GM23338 (cell line): ENCODE data around the gene ALDH1A1. TPM values are rescaled to one million over a fixed set of nuclear protein-coding genes. Genes with fewer than 3 reads are reported as not detected.

ENCODE experiments used
- CREB1 ChIP-seq: fragments of 250-450 bp; sonication (Bioruptor Pico); IDR thresholded peaks from 2 replicates; pipeline ENCODE4 v1.5.0; 2020; ENCODE audit warnings: low read depth, mild to moderate bottlenecking, moderate library complexity
- EZH2 ChIP-seq: fragments of 200-600 bp; sonication (generic); IDR thresholded peaks from one replicate; pipeline ENCODE4 v1.8.0; 2017; ENCODE audit warnings: antibody characterized with exemption, mild to moderate bottlenecking, low read depth; ENCODE audit not compliant: unreplicated experiment
- NANOG ChIP-seq: IDR thresholded peaks from 2 replicates; pipeline ENCODE4 v1.6.1; 2016; ENCODE audit warnings: antibody characterized with exemption, borderline replicate concordance
- POLR2AphosphoS5 ChIP-seq: IDR thresholded peaks from 2 replicates; pipeline ENCODE4 v1.6.1; 2016; ENCODE audit warnings: antibody characterized with exemption, low read depth
- ZNF331 ChIP-seq: fragments of 250-450 bp; sonication (Bioruptor Pico); IDR thresholded peaks from 2 replicates; pipeline ENCODE4 v1.5.0; 2020; ENCODE audit warnings: low read depth, mild to moderate bottlenecking, moderate library complexity
- polyA plus RNA-seq: library from polyadenylated mRNA; unstranded; fragments of >200 nt; fragmentation: Nextera tagmentation; extraction: Ambion mirVana; gene quantifications from 2 replicates; pipeline ENCODE4 v1.2.1, GENCODE V29; 2016
- total RNA-seq: library from RNA; depleted of rRNA; stranded (reverse); fragments of >200 nt; shearing (Covaris generic); gene quantifications from 2 replicates; pipeline ENCODE4 v1.2.3, GENCODE V29; 2014
- TF ChIP-seq, protein P1 (sequence below): fragments of 250-450 bp; sonication (Bioruptor Pico); IDR thresholded peaks from 2 replicates; pipeline ENCODE4 v1.5.0; 2020; ENCODE audit warnings: mild to moderate bottlenecking, moderate library complexity
- TF ChIP-seq, protein P2 (sequence below): IDR thresholded peaks from one replicate; pipeline ENCODE4 v1.6.1; 2018; ENCODE audit warnings: antibody characterized with exemption; ENCODE audit not compliant: unreplicated experiment

ALDH1A1 gene
- total and polyA plus RNA-seq, 2 experiments from 2014 or later = 2.1 to 3.4 TPM

DNA sequence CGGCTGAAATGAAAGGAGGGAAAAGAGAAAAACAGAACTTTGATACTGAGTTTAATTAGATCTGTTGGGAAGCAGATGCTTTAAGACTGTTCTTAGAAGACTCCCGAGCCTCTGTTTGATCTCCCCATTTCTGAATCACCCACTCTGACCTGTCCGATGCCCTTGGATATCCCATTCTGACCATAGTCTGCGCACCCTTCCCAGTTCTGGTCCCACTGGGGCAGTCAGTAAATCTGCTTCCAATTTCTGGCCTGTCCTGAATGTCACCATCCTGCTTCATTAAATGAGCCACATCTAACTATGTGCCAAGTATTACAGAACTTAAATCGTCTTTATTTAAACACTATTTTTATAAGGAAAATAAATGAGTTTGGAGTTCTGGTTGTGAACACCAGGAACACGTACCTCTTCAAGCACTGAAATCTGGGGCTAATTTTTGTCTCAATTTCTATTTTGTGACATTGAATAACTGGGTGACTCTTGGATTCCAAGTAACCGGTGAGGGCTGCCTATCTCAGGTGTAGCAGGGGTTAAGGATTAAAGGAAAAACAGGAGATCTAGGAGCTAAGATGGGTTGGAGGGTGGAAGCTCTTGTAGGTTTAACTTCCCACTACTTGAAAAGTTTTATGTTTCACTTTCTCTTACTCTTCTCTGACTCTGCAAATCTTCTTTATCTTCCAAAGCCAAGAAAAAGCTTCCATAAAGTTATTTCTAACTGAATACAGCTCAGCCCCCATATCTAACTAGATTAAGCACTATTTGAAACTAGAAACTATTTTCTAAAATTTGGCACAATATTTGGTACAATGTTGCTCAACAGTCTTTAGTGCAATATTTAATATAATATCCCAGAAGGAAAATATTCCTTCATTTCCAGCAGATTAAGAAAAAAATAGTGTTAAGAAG is 40.1 kb downstream of the ALDH1A1 start (continued):
- TF ChIP-seq, protein P1, sequence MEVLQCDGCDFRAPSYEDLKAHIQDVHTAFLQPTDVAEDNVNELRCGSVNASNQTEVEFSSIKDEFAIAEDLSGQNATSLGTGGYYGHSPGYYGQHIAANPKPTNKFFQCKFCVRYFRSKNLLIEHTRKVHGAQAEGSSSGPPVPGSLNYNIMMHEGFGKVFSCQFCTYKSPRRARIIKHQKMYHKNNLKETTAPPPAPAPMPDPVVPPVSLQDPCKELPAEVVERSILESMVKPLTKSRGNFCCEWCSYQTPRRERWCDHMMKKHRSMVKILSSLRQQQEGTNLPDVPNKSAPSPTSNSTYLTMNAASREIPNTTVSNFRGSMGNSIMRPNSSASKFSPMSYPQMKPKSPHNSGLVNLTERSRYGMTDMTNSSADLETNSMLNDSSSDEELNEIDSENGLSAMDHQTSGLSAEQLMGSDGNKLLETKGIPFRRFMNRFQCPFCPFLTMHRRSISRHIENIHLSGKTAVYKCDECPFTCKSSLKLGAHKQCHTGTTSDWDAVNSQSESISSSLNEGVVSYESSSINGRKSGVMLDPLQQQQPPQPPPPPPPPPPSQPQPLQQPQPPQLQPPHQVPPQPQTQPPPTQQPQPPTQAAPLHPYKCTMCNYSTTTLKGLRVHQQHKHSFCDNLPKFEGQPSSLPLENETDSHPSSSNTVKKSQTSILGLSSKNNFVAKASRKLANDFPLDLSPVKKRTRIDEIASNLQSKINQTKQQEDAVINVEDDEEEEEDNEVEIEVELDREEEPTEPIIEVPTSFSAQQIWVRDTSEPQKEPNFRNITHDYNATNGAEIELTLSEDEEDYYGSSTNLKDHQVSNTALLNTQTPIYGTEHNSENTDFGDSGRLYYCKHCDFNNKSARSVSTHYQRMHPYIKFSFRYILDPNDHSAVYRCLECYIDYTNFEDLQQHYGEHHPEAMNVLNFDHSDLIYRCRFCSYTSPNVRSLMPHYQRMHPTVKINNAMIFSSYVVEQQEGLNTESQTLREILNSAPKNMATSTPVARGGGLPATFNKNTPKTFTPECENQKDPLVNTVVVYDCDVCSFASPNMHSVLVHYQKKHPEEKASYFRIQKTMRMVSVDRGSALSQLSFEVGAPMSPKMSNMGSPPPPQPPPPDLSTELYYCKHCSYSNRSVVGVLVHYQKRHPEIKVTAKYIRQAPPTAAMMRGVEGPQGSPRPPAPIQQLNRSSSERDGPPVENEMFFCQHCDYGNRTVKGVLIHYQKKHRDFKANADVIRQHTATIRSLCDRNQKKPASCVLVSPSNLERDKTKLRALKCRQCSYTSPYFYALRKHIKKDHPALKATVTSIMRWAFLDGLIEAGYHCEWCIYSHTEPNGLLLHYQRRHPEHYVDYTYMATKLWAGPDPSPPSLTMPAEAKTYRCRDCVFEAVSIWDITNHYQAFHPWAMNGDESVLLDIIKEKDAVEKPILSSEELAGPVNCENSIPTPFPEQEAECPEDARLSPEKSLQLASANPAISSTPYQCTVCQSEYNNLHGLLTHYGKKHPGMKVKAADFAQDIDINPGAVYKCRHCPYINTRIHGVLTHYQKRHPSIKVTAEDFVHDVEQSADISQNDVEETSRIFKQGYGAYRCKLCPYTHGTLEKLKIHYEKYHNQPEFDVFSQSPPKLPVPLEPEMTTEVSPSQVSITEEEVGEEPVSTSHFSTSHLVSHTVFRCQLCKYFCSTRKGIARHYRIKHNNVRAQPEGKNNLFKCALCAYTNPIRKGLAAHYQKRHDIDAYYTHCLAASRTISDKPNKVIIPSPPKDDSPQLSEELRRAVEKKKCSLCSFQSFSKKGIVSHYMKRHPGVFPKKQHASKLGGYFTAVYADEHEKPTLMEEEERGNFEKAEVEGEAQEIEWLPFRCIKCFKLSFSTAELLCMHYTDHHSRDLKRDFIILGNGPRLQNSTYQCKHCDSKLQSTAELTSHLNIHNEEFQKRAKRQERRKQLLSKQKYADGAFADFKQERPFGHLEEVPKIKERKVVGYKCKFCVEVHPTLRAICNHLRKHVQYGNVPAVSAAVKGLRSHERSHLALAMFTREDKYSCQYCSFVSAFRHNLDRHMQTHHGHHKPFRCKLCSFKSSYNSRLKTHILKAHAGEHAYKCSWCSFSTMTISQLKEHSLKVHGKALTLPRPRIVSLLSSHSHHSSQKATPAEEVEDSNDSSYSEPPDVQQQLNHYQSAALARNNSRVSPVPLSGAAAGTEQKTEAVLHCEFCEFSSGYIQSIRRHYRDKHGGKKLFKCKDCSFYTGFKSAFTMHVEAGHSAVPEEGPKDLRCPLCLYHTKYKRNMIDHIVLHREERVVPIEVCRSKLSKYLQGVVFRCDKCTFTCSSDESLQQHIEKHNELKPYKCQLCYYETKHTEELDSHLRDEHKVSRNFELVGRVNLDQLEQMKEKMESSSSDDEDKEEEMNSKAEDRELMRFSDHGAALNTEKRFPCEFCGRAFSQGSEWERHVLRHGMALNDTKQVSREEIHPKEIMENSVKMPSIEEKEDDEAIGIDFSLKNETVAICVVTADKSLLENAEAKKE = no peak
- TF ChIP-seq, protein P2, sequence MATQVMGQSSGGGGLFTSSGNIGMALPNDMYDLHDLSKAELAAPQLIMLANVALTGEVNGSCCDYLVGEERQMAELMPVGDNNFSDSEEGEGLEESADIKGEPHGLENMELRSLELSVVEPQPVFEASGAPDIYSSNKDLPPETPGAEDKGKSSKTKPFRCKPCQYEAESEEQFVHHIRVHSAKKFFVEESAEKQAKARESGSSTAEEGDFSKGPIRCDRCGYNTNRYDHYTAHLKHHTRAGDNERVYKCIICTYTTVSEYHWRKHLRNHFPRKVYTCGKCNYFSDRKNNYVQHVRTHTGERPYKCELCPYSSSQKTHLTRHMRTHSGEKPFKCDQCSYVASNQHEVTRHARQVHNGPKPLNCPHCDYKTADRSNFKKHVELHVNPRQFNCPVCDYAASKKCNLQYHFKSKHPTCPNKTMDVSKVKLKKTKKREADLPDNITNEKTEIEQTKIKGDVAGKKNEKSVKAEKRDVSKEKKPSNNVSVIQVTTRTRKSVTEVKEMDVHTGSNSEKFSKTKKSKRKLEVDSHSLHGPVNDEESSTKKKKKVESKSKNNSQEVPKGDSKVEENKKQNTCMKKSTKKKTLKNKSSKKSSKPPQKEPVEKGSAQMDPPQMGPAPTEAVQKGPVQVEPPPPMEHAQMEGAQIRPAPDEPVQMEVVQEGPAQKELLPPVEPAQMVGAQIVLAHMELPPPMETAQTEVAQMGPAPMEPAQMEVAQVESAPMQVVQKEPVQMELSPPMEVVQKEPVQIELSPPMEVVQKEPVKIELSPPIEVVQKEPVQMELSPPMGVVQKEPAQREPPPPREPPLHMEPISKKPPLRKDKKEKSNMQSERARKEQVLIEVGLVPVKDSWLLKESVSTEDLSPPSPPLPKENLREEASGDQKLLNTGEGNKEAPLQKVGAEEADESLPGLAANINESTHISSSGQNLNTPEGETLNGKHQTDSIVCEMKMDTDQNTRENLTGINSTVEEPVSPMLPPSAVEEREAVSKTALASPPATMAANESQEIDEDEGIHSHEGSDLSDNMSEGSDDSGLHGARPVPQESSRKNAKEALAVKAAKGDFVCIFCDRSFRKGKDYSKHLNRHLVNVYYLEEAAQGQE = no peak
- TF ChIP-seq ZNF331 (CRISPR knock-in tag) (no peak), EZH2 (no peak), CREB1 (no peak), NANOG (no peak), POLR2AphosphoS5 (no peak)
